ENCODE results near the gene PHC2.
A peak's percentile ranks its signal among the peaks of the same experiment; 100 is the strongest.

The PHC2 gene

GRCh38 chr1:33378976-33379375 lies 51.9 kb downstream of the PHC2 start:
- no peak for DNase-seq
- in situ Hi-C loops (cut with HindIII; ENCODE audit: low pct_ligation_motif_present, low pct_unique_long_range_greater_than_20kb, low sequenced_read_pairs), result no loop called here

- in situ Hi-C loops (cut with HindIII; ENCODE audit: low pct_ligation_motif_present, low pct_unique_long_range_greater_than_20kb, low sequenced_read_pairs), result no loop called here
- no peak for DNase-seq
These were observed 52.4 kb downstream of the PHC2 start for GRCh38 chr1:33378524-33378923.

GRCh38 chr1:33377756-33378155 lies 53.1 kb downstream of the PHC2 start:
- in situ Hi-C loops (cut with HindIII; ENCODE audit: low pct_ligation_motif_present, low pct_unique_long_range_greater_than_20kb, low sequenced_read_pairs), result no loop called here

GRCh38 chr1:33377013-33377412 lies 53.9 kb downstream of the PHC2 start:
- DNase-seq, result no peak
- in situ Hi-C loops (cut with HindIII; ENCODE audit: low pct_ligation_motif_present, low pct_unique_long_range_greater_than_20kb, low sequenced_read_pairs), result no loop called here

More at GRCh38 chr1:33377756-33378155, 53.1 kb downstream of the PHC2 start:
- no peak for DNase-seq

GRCh38 chr1:33375316-33375715 lies 55.6 kb downstream of the PHC2 start:
- in situ Hi-C loops (cut with HindIII; ENCODE audit: low pct_ligation_motif_present, low pct_unique_long_range_greater_than_20kb, low sequenced_read_pairs), result no loop called here
- DNase-seq, result no peak

GRCh38 chr1:33374336-33375105 lies 56.4 kb downstream of the PHC2 start:
- in situ Hi-C loops (cut with HindIII; ENCODE audit: low pct_ligation_motif_present, low pct_unique_long_range_greater_than_20kb, low sequenced_read_pairs), result no loop called here
- DNase-seq, result no peak

- in situ Hi-C loops (cut with HindIII; ENCODE audit: low pct_ligation_motif_present, low pct_unique_long_range_greater_than_20kb, low sequenced_read_pairs), result no loop called here
- no peak for DNase-seq
These were observed 57.3 kb downstream of the PHC2 start for GRCh38 chr1:33373606-33374005.

- in situ Hi-C loops (cut with HindIII; ENCODE audit: low pct_ligation_motif_present, low pct_unique_long_range_greater_than_20kb, low sequenced_read_pairs), result no loop called here
- no peak for DNase-seq
These were observed 58.2 kb downstream of the PHC2 start for GRCh38 chr1:33372677-33373076.

DNA sequence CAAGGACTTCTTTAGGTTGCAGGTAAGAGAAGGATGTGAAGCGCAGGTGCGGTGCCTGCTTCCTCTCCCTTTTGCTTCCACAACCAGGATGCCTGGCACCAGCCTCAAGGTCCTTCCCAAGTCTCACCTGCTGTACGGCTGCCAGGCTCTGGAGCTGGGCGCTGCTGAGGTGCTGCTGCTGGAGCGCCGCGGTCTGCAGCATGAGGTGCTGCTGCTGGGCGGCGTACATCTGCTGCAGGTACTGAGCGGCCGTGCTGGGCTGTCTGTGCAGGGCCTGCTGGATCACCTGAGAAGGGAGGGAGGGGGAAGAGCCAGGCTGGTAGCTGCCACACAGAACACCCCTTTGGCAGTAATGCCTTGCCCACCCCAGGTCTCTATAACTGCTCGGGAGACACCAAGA lies 58.7 kb downstream of the PHC2 start:
- DNase-seq, result no peak
- in situ Hi-C loops (cut with HindIII; ENCODE audit: low pct_ligation_motif_present, low pct_unique_long_range_greater_than_20kb, low sequenced_read_pairs), result no loop called here

GRCh38 chr1:33371334-33371733 lies 59.6 kb downstream of the PHC2 start:
- in situ Hi-C loops (cut with HindIII; ENCODE audit: low pct_ligation_motif_present, low pct_unique_long_range_greater_than_20kb, low sequenced_read_pairs), result no loop called here
- no peak for DNase-seq

- in situ Hi-C loops (cut with HindIII; ENCODE audit: low pct_ligation_motif_present, low pct_unique_long_range_greater_than_20kb, low sequenced_read_pairs), result no loop called here
These were observed 60.1 kb downstream of the PHC2 start for GRCh38 chr1:33370827-33371226.

GRCh38 chr1:33370301-33370700 lies 60.6 kb downstream of the PHC2 start:
- in situ Hi-C loops (cut with HindIII; ENCODE audit: low pct_ligation_motif_present, low pct_unique_long_range_greater_than_20kb, low sequenced_read_pairs), result no loop called here
- DNase-seq, result no peak

More at GRCh38 chr1:33370827-33371226, 60.1 kb downstream of the PHC2 start:
- no peak for DNase-seq

GRCh38 chr1:33369764-33370163 lies 61.1 kb downstream of the PHC2 start:
- in situ Hi-C loops (cut with HindIII; ENCODE audit: low pct_ligation_motif_present, low pct_unique_long_range_greater_than_20kb, low sequenced_read_pairs), result no loop called here
- DNase-seq, result no peak

GRCh38 chr1:33369081-33369480 lies 61.8 kb downstream of the PHC2 start:
- no peak for DNase-seq
- in situ Hi-C loops (cut with HindIII; ENCODE audit: low pct_ligation_motif_present, low pct_unique_long_range_greater_than_20kb, low sequenced_read_pairs), result no loop called here

GRCh38 chr1:33368431-33368830 lies 62.5 kb downstream of the PHC2 start:
- in situ Hi-C loops (cut with HindIII; ENCODE audit: low pct_ligation_motif_present, low pct_unique_long_range_greater_than_20kb, low sequenced_read_pairs), result no loop called here
- DNase-seq, result no peak

GRCh38 chr1:33367485-33368405 lies 63.1 kb downstream of the PHC2 start:
- in situ Hi-C loops (cut with HindIII; ENCODE audit: low pct_ligation_motif_present, low pct_unique_long_range_greater_than_20kb, low sequenced_read_pairs), result no loop called here
- peak; percentile 73 for DNase-seq

DNA sequence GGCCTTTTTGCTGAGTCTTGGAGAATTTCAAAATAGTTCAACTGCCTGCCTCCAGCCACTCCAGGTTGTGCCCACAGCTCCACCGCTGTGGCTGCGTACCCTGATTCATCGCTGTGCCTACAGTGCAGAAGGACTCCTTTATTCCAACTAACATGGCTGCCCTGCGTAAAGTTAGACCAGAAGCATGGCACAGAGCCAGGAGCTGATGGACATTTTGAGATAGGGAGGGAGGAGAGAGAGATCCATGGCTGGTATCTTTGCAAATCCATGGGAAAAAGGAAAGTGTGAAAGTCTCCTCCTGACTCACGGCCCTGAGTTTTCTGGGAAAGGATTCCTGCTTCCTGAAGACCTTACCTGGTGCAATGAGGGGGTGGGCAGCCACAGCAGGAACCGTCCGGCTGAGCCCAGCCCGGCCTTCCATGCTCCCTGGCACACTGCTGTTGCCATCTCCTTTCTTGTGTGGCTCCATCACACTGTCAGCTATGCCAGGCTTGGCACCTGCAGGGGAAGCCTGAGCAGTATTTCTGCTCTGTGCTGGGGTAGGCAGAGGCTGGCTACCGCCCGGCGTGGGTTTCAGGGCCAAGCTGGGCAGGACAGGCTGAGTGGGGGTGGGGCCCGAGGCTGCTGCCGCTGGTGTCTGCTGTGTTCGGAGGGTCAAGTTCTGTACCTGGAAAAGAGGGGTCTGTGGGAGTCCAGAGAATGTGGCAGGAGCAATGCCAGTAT lies 64.0 kb downstream of the PHC2 start:
- no peak for DNase-seq
- in situ Hi-C loops (cut with HindIII; ENCODE audit: low pct_ligation_motif_present, low pct_unique_long_range_greater_than_20kb, low sequenced_read_pairs), result no loop called here

DNA sequence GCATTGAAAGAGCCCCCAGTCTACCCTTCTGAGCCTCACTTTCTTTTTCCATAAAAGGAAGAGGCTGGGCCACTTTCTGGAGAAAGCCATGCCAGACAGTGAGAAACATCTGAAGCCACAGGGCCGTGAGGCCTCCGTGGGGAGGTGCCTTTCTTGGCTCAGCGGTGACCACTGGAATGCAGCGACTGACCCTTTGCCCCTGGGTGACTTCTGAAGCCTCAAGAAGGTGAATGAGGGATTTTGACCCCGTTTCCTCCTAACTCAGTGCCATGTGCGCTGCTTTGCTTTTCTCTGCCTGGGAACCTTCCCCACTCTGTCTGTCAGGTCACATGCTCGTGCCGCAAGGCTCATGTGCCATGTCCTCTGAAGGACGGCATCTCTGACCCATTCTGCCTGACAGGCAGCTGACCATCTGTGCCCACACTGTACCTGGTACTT lies 65.3 kb downstream of the PHC2 start:
- in situ Hi-C loops (cut with HindIII; ENCODE audit: low pct_ligation_motif_present, low pct_unique_long_range_greater_than_20kb, low sequenced_read_pairs), result no loop called here
- DNase-seq, result no peak

DNA sequence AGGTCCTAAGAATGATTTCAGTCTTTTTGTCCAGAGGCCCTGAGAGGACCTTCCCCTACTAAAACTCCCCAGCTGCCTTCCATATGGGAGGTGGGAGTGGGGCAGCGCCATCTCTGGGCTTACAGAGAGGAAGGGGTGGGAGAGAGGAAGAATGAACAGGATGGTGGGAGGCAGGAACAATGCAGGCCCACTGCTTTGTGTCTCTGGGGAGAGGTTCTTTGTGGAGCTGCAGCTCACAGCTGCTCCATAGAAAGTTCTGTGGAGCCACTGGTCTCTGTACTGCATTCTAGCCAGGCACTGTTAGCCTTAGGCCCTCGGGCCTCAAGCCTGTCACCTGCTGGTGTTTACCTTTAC lies 66.4 kb downstream of the PHC2 start:
- DNase-seq, result no peak
- in situ Hi-C loops (cut with HindIII; ENCODE audit: low pct_ligation_motif_present, low pct_unique_long_range_greater_than_20kb, low sequenced_read_pairs), result no loop called here
